GM23338 (cell line): Measurements from ENCODE around the gene EEF2K. TPM values are rescaled to one million over a fixed set of nuclear protein-coding genes. Genes with fewer than 3 reads are reported as not detected.
A peak's percentile ranks its signal among the peaks of the same experiment; 100 is the strongest.

Source experiments
- ATAC-seq: fragments of 200-7000 bp; cut with Tn5 transposase; 3 replicates; pipeline ENCODE4 v1.9.1; 2020
- DNase-seq: peaks from one replicate; pipeline ENCODE4 v3.0.0-alpha.2; 2015; ENCODE audit warnings: low spot score
- H2AFZ ChIP-seq: fragments of 200-600 bp; sonication (generic); 2 replicates; pipeline ENCODE4 v1.8.0; 2016; ENCODE audit warnings: antibody characterized with exemption, mild to moderate bottlenecking, moderate library complexity
- H3F3A ChIP-seq: fragments of 200-600 bp; sonication (generic); replicated peaks from 2 replicates; pipeline ENCODE4 v1.8.0; 2017; ENCODE audit warnings: antibody characterized with exemption, mixed run types, low read depth
- H3K27ac ChIP-seq: fragments of 200-600 bp; sonication (generic); 2 replicates; pipeline ENCODE4 v1.6.1; 2016; ENCODE audit warnings: low read depth
- H3K27me3 ChIP-seq: fragments of 200-600 bp; sonication (generic); 2 replicates; pipeline ENCODE4 v1.8.0; 2016; ENCODE audit warnings: mild to moderate bottlenecking, mixed run types, moderate library complexity; ENCODE audit not compliant: insufficient read depth
- H3K36me3 ChIP-seq: fragments of 200-600 bp; sonication (generic); 2 replicates; pipeline ENCODE4 v1.8.0; 2016; ENCODE audit warnings: mild to moderate bottlenecking; ENCODE audit not compliant: insufficient read depth
- H3K4me1 ChIP-seq: fragments of 200-600 bp; sonication (generic); 2 replicates; pipeline ENCODE4 v1.8.0; 2016; ENCODE audit warnings: mild to moderate bottlenecking, moderate library complexity; ENCODE audit not compliant: insufficient read depth
- H3K4me2 ChIP-seq: fragments of 200-600 bp; sonication (generic); 2 replicates; pipeline ENCODE4 v1.7.1; 2017; ENCODE audit warnings: mixed run types
- H3K4me3 ChIP-seq: fragments of 200-600 bp; sonication (generic); 2 replicates; pipeline ENCODE4 v1.6.1; 2016; ENCODE audit warnings: mixed run types
- H3K79me2 ChIP-seq: fragments of 200-600 bp; sonication (generic); replicated peaks from 2 replicates; pipeline ENCODE4 v1.8.0; 2017; ENCODE audit warnings: mild to moderate bottlenecking; ENCODE audit not compliant: insufficient read depth
- H3K9me2 ChIP-seq: fragments of 200-600 bp; sonication (generic); 2 replicates; pipeline ENCODE4 v1.8.0; 2017; ENCODE audit not compliant: insufficient read depth
- H4K20me1 ChIP-seq: fragments of 200-600 bp; sonication (generic); replicated peaks from 2 replicates; pipeline ENCODE4 v1.8.0; 2017; ENCODE audit warnings: mild to moderate bottlenecking; ENCODE audit not compliant: insufficient read depth
- H3K27ac Mint-ChIP-seq: 2 replicates; pipeline ENCODE4 v1.8.0; 2020; ENCODE audit warnings: inconsistent platforms, mild to moderate bottlenecking, moderate library complexity, mixed read lengths
- H3K27me3 Mint-ChIP-seq: 3 replicates; pipeline ENCODE4 v1.8.0; 2022; ENCODE audit warnings: low read depth, mild to moderate bottlenecking, moderate library complexity, mixed read lengths, inconsistent platforms; ENCODE audit not compliant: insufficient read depth, poor library complexity
- H3K36me3 Mint-ChIP-seq: 3 replicates; pipeline ENCODE4 v1.8.0; 2021; ENCODE audit warnings: low read depth, mild to moderate bottlenecking, inconsistent platforms, moderate library complexity, mixed read lengths
- H3K4me1 Mint-ChIP-seq: 3 replicates; pipeline ENCODE4 v1.8.0; 2020; ENCODE audit warnings: mild to moderate bottlenecking, inconsistent platforms, mixed read lengths
- H3K4me3 Mint-ChIP-seq: 3 replicates; pipeline ENCODE4 v1.8.0; 2021; ENCODE audit warnings: moderate library complexity, mild to moderate bottlenecking, inconsistent platforms, mixed read lengths
- H3K9me3 Mint-ChIP-seq: 3 replicates; pipeline ENCODE4 v1.8.0; 2020; ENCODE audit warnings: moderate library complexity, mild to moderate bottlenecking, inconsistent platforms, mixed read lengths
- EZH2 ChIP-seq: fragments of 200-600 bp; sonication (generic); IDR thresholded peaks from one replicate; pipeline ENCODE4 v1.8.0; 2017; ENCODE audit warnings: antibody characterized with exemption, mild to moderate bottlenecking, low read depth; ENCODE audit not compliant: unreplicated experiment
- REST ChIP-seq: IDR thresholded peaks from one replicate; pipeline ENCODE4 v1.6.1; 2018; ENCODE audit warnings: antibody characterized with exemption; ENCODE audit not compliant: unreplicated experiment
- ZNF331 ChIP-seq: fragments of 250-450 bp; sonication (Bioruptor Pico); IDR thresholded peaks from 2 replicates; pipeline ENCODE4 v1.5.0; 2020; ENCODE audit warnings: low read depth, mild to moderate bottlenecking, moderate library complexity
- polyA plus RNA-seq: library from polyadenylated mRNA; unstranded; fragments of >200 nt; fragmentation: Nextera tagmentation; extraction: Ambion mirVana; gene quantifications from 2 replicates; pipeline ENCODE4 v1.2.1, GENCODE V29; 2016
- total RNA-seq: library from RNA; depleted of rRNA; stranded (reverse); fragments of >200 nt; shearing (Covaris generic); gene quantifications from 2 replicates; pipeline ENCODE4 v1.2.3, GENCODE V29; 2014
- TF ChIP-seq, protein P1 (sequence below), 2 experiments: fragments of 200-600 bp in 1 of 2; sonication (generic) in 1 of 2; conservative IDR thresholded peaks; 2 replicates each; pipeline versions ENCODE4 v1.5.1 to v1.6.1; 2016 to 2017; ENCODE audit warnings: antibody characterized with exemption in 2 of 2, low read depth in 2 of 2, mild to moderate bottlenecking in 2 of 2, moderate library complexity in 1 of 2
- TF ChIP-seq, protein P2 (sequence below): fragments of 250-450 bp; sonication (Bioruptor Pico); IDR thresholded peaks from 2 replicates; pipeline ENCODE4 v1.5.0; 2020; ENCODE audit warnings: mild to moderate bottlenecking, moderate library complexity

EEF2K gene
- total and polyA plus RNA-seq, 2 experiments from 2014 or later: 5.4 to 23.9 TPM

GRCh38 chr16:22240023-22240710, 34.1 kb downstream of the EEF2K start:
- no peak overlapping the region for H3K4me2 ChIP-seq
- DNase-seq (no peak), ATAC-seq (no peak)
- H3K27ac ChIP-seq: peak overlapping the region; percentile 47; the same call in 1 of the 2 replicates
- no peaks in the 10 kb centered on the region for H3K27me3 ChIP-seq
- H3K4me1 Mint-ChIP-seq: no peaks in the 10 kb centered on the region
- no peaks in the 10 kb centered on the region for H3F3A ChIP-seq
- no peak overlapping the region for H2AFZ ChIP-seq
- TF ChIP-seq REST (no peak), EZH2 (no peak)
- TF ChIP-seq, protein P1, sequence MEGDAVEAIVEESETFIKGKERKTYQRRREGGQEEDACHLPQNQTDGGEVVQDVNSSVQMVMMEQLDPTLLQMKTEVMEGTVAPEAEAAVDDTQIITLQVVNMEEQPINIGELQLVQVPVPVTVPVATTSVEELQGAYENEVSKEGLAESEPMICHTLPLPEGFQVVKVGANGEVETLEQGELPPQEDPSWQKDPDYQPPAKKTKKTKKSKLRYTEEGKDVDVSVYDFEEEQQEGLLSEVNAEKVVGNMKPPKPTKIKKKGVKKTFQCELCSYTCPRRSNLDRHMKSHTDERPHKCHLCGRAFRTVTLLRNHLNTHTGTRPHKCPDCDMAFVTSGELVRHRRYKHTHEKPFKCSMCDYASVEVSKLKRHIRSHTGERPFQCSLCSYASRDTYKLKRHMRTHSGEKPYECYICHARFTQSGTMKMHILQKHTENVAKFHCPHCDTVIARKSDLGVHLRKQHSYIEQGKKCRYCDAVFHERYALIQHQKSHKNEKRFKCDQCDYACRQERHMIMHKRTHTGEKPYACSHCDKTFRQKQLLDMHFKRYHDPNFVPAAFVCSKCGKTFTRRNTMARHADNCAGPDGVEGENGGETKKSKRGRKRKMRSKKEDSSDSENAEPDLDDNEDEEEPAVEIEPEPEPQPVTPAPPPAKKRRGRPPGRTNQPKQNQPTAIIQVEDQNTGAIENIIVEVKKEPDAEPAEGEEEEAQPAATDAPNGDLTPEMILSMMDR (conservative IDR thresholded peaks at IDR 0.05; ENCODE audit: low read depth in 2 of 2): no peak
- no peaks in the 10 kb centered on the region for H3K4me1 ChIP-seq
- H3K9me2 ChIP-seq: no peaks in the 10 kb centered on the region
- no peaks in the 10 kb centered on the region for H3K9me3 Mint-ChIP-seq
- H3K79me2 ChIP-seq: 0 out of 2 replicates have a peak, but pooled peaks cover 3% of the 10 kb centered on the region
- H3K4me3 ChIP-seq: no peak overlapping the region
- peaks cover 2% of the 10 kb centered on the region for H3K27me3 Mint-ChIP-seq
- no peak overlapping the region for H3K4me3 Mint-ChIP-seq
- no peaks in the 10 kb centered on the region; the same call in 1 of the 2 replicates for H4K20me1 ChIP-seq
- H3K36me3 Mint-ChIP-seq: peaks cover 9% of the 10 kb centered on the region; the same call in 2 of the 3 replicates
- H3K36me3 ChIP-seq: no peaks in the 10 kb centered on the region; the same call in 1 of the 2 replicates
- no peak overlapping the region for H3K27ac Mint-ChIP-seq

DNA sequence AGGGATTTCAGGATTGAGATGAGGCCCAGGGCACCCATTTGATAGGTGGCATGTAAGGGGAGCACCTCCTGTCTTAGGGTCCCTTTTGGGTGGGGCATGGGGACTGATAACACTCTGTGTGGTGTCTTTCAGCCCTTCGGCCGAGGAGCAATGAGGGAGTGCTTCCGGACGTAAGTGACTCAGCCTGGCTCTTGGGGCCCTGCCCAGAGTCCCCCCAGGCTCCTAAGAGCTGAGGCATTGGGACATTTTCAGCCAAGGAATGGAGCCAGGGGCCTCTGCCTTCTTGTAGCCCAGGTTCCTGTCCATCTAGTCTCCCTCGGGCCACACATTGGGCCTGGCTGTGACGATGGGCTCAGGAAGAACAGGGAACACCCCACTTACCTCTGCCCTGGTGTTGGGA, 44.4 kb downstream of the EEF2K start:
- no peaks in the 10 kb centered on the region for H4K20me1 ChIP-seq
- H3K27me3 ChIP-seq: no peaks in the 10 kb centered on the region
- H3K4me1 ChIP-seq: no peaks in the 10 kb centered on the region
- H3K9me2 ChIP-seq: no peaks in the 10 kb centered on the region
- no peak overlapping the region for H3K4me2 ChIP-seq
- H3K4me3 Mint-ChIP-seq: no peak overlapping the region
- H3F3A ChIP-seq: no peaks in the 10 kb centered on the region
- H3K27ac ChIP-seq: no peak overlapping the region
- H3K4me3 ChIP-seq: no peak overlapping the region
- H3K36me3 Mint-ChIP-seq: peaks cover 48% of the 10 kb centered on the region
- H3K27me3 Mint-ChIP-seq: peaks cover 6% of the 10 kb centered on the region
- ATAC-seq: no peak
- no peaks in the 10 kb centered on the region for H3K79me2 ChIP-seq
- H3K36me3 ChIP-seq: peaks cover 6% of the 10 kb centered on the region
- no peak for DNase-seq
- 0 out of 2 replicates have a peak overlapping the region, but pooled peaks have one; percentile 61 for H3K27ac Mint-ChIP-seq
- no peak overlapping the region for H2AFZ ChIP-seq
- no peaks in the 10 kb centered on the region for H3K4me1 Mint-ChIP-seq
- peaks cover 3% of the 10 kb centered on the region; the same call in 2 of the 3 replicates for H3K9me3 Mint-ChIP-seq
- TF ChIP-seq, protein P2, sequence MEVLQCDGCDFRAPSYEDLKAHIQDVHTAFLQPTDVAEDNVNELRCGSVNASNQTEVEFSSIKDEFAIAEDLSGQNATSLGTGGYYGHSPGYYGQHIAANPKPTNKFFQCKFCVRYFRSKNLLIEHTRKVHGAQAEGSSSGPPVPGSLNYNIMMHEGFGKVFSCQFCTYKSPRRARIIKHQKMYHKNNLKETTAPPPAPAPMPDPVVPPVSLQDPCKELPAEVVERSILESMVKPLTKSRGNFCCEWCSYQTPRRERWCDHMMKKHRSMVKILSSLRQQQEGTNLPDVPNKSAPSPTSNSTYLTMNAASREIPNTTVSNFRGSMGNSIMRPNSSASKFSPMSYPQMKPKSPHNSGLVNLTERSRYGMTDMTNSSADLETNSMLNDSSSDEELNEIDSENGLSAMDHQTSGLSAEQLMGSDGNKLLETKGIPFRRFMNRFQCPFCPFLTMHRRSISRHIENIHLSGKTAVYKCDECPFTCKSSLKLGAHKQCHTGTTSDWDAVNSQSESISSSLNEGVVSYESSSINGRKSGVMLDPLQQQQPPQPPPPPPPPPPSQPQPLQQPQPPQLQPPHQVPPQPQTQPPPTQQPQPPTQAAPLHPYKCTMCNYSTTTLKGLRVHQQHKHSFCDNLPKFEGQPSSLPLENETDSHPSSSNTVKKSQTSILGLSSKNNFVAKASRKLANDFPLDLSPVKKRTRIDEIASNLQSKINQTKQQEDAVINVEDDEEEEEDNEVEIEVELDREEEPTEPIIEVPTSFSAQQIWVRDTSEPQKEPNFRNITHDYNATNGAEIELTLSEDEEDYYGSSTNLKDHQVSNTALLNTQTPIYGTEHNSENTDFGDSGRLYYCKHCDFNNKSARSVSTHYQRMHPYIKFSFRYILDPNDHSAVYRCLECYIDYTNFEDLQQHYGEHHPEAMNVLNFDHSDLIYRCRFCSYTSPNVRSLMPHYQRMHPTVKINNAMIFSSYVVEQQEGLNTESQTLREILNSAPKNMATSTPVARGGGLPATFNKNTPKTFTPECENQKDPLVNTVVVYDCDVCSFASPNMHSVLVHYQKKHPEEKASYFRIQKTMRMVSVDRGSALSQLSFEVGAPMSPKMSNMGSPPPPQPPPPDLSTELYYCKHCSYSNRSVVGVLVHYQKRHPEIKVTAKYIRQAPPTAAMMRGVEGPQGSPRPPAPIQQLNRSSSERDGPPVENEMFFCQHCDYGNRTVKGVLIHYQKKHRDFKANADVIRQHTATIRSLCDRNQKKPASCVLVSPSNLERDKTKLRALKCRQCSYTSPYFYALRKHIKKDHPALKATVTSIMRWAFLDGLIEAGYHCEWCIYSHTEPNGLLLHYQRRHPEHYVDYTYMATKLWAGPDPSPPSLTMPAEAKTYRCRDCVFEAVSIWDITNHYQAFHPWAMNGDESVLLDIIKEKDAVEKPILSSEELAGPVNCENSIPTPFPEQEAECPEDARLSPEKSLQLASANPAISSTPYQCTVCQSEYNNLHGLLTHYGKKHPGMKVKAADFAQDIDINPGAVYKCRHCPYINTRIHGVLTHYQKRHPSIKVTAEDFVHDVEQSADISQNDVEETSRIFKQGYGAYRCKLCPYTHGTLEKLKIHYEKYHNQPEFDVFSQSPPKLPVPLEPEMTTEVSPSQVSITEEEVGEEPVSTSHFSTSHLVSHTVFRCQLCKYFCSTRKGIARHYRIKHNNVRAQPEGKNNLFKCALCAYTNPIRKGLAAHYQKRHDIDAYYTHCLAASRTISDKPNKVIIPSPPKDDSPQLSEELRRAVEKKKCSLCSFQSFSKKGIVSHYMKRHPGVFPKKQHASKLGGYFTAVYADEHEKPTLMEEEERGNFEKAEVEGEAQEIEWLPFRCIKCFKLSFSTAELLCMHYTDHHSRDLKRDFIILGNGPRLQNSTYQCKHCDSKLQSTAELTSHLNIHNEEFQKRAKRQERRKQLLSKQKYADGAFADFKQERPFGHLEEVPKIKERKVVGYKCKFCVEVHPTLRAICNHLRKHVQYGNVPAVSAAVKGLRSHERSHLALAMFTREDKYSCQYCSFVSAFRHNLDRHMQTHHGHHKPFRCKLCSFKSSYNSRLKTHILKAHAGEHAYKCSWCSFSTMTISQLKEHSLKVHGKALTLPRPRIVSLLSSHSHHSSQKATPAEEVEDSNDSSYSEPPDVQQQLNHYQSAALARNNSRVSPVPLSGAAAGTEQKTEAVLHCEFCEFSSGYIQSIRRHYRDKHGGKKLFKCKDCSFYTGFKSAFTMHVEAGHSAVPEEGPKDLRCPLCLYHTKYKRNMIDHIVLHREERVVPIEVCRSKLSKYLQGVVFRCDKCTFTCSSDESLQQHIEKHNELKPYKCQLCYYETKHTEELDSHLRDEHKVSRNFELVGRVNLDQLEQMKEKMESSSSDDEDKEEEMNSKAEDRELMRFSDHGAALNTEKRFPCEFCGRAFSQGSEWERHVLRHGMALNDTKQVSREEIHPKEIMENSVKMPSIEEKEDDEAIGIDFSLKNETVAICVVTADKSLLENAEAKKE: no peak
- TF ChIP-seq, protein P1 (conservative IDR thresholded peaks at IDR 0.05; ENCODE audit: low read depth in 2 of 2): no peak
- TF ChIP-seq ZNF331 (CRISPR knock-in tag): no peak
